ENCODE data around the gene CAMK2A. TPM values are rescaled to one million over a fixed set of nuclear protein-coding genes. Genes with fewer than 3 reads are reported as not detected.

The CAMK2A gene
- total RNA-seq, 1 donor from 2014 or later: not detected

- H3K27ac Mint-ChIP-seq: no peak overlapping the region
- no peaks in the 10 kb centered on the region for H3K4me1 Mint-ChIP-seq (ENCODE audit: low read depth)
- no peak for DNase-seq (ENCODE audit: low spot score, unreplicated experiment)
- H3K36me3 Mint-ChIP-seq (ENCODE audit: insufficient read depth): no peaks in the 10 kb centered on the region
- H3K4me3 Mint-ChIP-seq (ENCODE audit: low read depth): no peak overlapping the region
- no peaks in the 10 kb centered on the region for H3K9me3 Mint-ChIP-seq (ENCODE audit: low read depth)
- TF ChIP-seq, protein P1, sequence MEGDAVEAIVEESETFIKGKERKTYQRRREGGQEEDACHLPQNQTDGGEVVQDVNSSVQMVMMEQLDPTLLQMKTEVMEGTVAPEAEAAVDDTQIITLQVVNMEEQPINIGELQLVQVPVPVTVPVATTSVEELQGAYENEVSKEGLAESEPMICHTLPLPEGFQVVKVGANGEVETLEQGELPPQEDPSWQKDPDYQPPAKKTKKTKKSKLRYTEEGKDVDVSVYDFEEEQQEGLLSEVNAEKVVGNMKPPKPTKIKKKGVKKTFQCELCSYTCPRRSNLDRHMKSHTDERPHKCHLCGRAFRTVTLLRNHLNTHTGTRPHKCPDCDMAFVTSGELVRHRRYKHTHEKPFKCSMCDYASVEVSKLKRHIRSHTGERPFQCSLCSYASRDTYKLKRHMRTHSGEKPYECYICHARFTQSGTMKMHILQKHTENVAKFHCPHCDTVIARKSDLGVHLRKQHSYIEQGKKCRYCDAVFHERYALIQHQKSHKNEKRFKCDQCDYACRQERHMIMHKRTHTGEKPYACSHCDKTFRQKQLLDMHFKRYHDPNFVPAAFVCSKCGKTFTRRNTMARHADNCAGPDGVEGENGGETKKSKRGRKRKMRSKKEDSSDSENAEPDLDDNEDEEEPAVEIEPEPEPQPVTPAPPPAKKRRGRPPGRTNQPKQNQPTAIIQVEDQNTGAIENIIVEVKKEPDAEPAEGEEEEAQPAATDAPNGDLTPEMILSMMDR (IDR thresholded peaks at IDR 0.05; ENCODE audit: unreplicated experiment): no peak
- peaks cover 53% of the 10 kb centered on the region for H3K27me3 Mint-ChIP-seq
Observed at GRCh38 chr5:150299571-150300327, 10.2 kb upstream of the CAMK2A start.

GRCh38 chr5:150298701-150299451 lies 9.3 kb upstream of the CAMK2A start:
- Mint-ChIP-seq H3K27me3 (peaks cover 50% of the 10 kb centered on the region), H3K36me3 (ENCODE audit: insufficient read depth) (no peaks in the 10 kb centered on the region), H3K4me3 (ENCODE audit: low read depth) (no peak overlapping the region), H3K4me1 (ENCODE audit: low read depth) (no peaks in the 10 kb centered on the region), H3K27ac (no peak overlapping the region), H3K9me3 (ENCODE audit: low read depth) (no peaks in the 10 kb centered on the region)
- TF ChIP-seq, protein P1 (IDR thresholded peaks at IDR 0.05; ENCODE audit: unreplicated experiment): no peak
- no peak for DNase-seq (ENCODE audit: low spot score, unreplicated experiment)

DNA sequence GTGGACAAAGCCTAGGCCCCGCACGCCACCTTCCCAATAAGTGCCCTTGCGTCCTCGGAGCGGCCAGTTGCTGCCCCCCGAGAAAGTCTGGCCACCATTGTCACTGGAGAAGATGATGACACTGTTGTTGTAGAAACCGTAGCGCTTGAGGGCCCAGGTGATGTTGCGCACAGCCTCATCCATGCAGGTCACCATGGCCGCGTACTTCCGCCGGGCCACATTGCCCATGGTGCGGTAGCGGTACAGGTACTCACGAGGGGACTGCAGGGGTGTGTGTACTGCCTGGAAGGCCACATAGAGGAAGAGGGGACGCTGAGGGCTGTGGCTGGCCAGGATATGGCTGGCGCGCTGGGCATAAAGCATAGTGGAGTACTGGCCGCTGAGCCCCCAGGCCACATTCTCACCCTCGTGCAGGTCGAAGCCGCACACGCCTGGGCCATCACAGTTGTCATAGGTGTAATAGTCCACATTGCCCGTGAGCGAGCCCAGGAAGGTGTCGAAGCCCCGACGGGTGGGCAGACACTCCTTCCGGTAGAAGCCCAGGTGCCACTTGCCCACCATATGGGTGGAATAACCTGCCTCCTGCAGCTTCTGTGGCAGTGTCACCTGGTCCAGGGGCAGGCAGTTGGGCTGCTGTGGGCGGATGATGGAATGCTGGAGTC lies 8.5 kb upstream of the CAMK2A start:
- Mint-ChIP-seq H3K4me3 (ENCODE audit: low read depth) (no peak overlapping the region), H3K27ac (no peak overlapping the region), H3K9me3 (ENCODE audit: low read depth) (no peaks in the 10 kb centered on the region), H3K36me3 (ENCODE audit: insufficient read depth) (no peaks in the 10 kb centered on the region), H3K4me1 (ENCODE audit: low read depth) (no peaks in the 10 kb centered on the region), H3K27me3 (peaks cover 44% of the 10 kb centered on the region)
- DNase-seq (ENCODE audit: low spot score, unreplicated experiment): no peak
- TF ChIP-seq, protein P1 (IDR thresholded peaks at IDR 0.05; ENCODE audit: unreplicated experiment): no peak

GRCh38 chr5:150297236-150297890 lies 7.8 kb upstream of the CAMK2A start:
- TF ChIP-seq, protein P1 (IDR thresholded peaks at IDR 0.05; ENCODE audit: unreplicated experiment): no peak
- Mint-ChIP-seq H3K27ac (no peak overlapping the region), H3K36me3 (ENCODE audit: insufficient read depth) (no peaks in the 10 kb centered on the region), H3K9me3 (ENCODE audit: low read depth) (no peaks in the 10 kb centered on the region), H3K4me1 (ENCODE audit: low read depth) (no peaks in the 10 kb centered on the region), H3K27me3 (peaks cover 45% of the 10 kb centered on the region), H3K4me3 (ENCODE audit: low read depth) (no peak overlapping the region)
- no peak for DNase-seq (ENCODE audit: low spot score, unreplicated experiment)

- DNase-seq (ENCODE audit: low spot score, unreplicated experiment): no peak
Observed at GRCh38 chr5:150296496-150296895, 6.9 kb upstream of the CAMK2A start.

More at GRCh38 chr5:150296496-150296895, 6.9 kb upstream of the CAMK2A start:
- H3K27ac Mint-ChIP-seq: no peak overlapping the region
- H3K4me1 Mint-ChIP-seq (ENCODE audit: low read depth): no peaks in the 10 kb centered on the region
- no peaks in the 10 kb centered on the region for H3K36me3 Mint-ChIP-seq (ENCODE audit: insufficient read depth)
- no peak overlapping the region for H3K4me3 Mint-ChIP-seq (ENCODE audit: low read depth)
- peaks cover 43% of the 10 kb centered on the region for H3K27me3 Mint-ChIP-seq
- TF ChIP-seq, protein P1 (IDR thresholded peaks at IDR 0.05; ENCODE audit: unreplicated experiment): no peak
- H3K9me3 Mint-ChIP-seq (ENCODE audit: low read depth): no peaks in the 10 kb centered on the region

Data from progenitor cell of endocrine pancreas (in vitro differentiated cells).